GM18517 (cell line): Measurements from ENCODE around the gene KCND2.

Source experiments
- ATAC-seq: cut with Tn5 transposase; IDR thresholded peaks from one replicate; pipeline ENCODE4 v1.9.1; 2021; ENCODE audit warnings: mild to moderate bottlenecking, moderate library complexity; ENCODE audit not compliant: unreplicated experiment

Gene KCND2

GRCh38 chr7:120794106-120794729 lies 521.2 kb downstream of the KCND2 start:
- no peak for ATAC-seq

DNA sequence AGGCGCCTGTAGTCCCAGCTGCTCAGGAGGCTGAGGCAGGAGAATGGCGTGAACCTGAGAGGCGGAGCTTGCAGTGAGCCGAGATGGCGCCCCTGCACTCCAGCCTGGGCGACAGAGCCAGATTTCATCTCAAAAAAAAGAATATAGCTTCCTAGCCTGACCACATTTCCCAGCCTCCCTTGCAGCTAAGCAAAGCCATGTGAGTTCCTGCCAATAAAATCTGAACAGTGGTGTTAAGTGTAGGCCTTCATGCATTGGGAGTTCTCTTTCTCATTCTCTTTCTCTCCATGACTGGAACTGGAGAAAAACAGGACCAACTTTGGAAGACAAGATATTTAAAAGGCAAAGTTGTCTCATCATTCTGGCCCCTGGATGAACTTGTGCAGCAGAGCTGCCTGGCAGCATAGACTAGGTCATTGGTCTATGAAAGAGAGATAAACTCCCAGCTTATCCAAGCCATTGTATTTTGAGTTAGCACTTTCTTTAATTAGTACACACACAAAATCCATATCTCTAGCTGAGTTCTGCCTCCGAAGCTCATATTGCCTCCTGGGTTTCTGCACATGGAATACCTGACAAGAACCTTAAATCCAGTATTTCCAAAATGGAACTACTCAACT lies 524.2 kb downstream of the KCND2 start:
- no peak for ATAC-seq

DNA sequence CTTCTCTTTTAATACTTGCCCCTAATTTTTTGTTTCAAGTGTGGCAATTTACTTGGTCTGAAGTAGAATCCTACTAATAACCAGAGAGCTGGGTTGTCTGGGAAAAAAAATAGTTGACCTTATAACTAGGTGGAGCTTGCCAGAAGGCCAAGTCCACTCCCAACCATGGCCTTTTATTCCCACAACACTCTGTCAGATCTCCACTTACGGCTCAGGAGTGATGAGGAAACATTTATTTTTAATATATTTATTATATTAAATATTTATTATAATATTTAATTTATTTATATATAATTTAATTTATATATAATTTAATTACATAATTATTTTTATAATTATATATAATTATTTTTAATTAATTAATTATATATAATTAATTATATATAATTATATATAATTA lies 526.2 kb downstream of the KCND2 start:
- ATAC-seq, result no peak
